Measurements from ENCODE around the gene PTPRM. TPM values are rescaled to one million over a fixed set of nuclear protein-coding genes. Genes with fewer than 3 reads are reported as not detected.

PTPRM gene
- total RNA-seq, 1 experiment from 2014 or later = 42.3 TPM

- peaks cover 23% of the 10 kb centered on the region for H3K36me3 Mint-ChIP-seq (ENCODE audit: insufficient read depth, unreplicated experiment)
- H3K4me3 Mint-ChIP-seq (ENCODE audit: low read depth, unreplicated experiment) = no peak overlapping the region
- H3K27ac Mint-ChIP-seq (ENCODE audit: unreplicated experiment) = no peak overlapping the region
- no TSS peak for BruUV-seq (replicated peaks)
- H3K4me1 Mint-ChIP-seq (ENCODE audit: low read depth, unreplicated experiment) = peaks cover 65% of the 10 kb centered on the region
- no peaks in the 10 kb centered on the region for H3K9me3 Mint-ChIP-seq (ENCODE audit: low read depth, unreplicated experiment)
- no peak for TF ChIP-seq CTCF (IDR thresholded peaks at IDR 0.05; ENCODE audit: unreplicated experiment)
- intact Hi-C loops (cut with micrococcal nuclease; ENCODE audit: unreplicated experiment) = no loop called here
- H3K27me3 Mint-ChIP-seq (ENCODE audit: unreplicated experiment) = no peaks in the 10 kb centered on the region
- CTCF ChIA-PET = no interaction called here
- no peak for DNase-seq
Measured at GRCh38 chr18:7918701-7919100, 351.6 kb downstream of the PTPRM start.

DNA sequence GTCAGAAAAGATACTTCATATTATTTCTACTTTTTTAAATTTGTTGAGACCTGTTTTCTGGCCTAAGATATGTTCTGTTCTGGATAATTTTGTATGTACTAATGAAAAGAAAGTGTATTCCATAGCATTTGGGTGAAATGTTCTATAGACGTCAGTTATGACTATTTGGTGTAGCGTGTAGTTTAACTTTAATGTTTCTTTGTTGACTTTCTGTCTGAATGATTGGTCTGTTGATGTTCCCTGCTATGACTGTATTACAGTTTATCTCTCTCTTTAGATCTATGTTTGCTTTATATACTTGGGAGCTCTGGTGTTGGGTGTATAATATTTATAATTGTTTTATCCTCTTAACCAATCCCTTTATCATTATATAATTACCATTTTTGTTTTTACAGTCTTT lies 352.4 kb downstream of the PTPRM start:
- H3K27me3 Mint-ChIP-seq (ENCODE audit: unreplicated experiment) = no peaks in the 10 kb centered on the region
- no peak for DNase-seq
- H3K4me3 Mint-ChIP-seq (ENCODE audit: low read depth, unreplicated experiment) = no peak overlapping the region
- BruUV-seq (replicated peaks) = no TSS peak
- peaks cover 23% of the 10 kb centered on the region for H3K36me3 Mint-ChIP-seq (ENCODE audit: insufficient read depth, unreplicated experiment)
- H3K9me3 Mint-ChIP-seq (ENCODE audit: low read depth, unreplicated experiment) = no peaks in the 10 kb centered on the region
- intact Hi-C loops (cut with micrococcal nuclease; ENCODE audit: unreplicated experiment) = no loop called here
- CTCF ChIA-PET = no interaction called here
- H3K4me1 Mint-ChIP-seq (ENCODE audit: low read depth, unreplicated experiment) = peaks cover 74% of the 10 kb centered on the region
- TF ChIP-seq CTCF (IDR thresholded peaks at IDR 0.05; ENCODE audit: unreplicated experiment) = no peak
- H3K27ac Mint-ChIP-seq (ENCODE audit: unreplicated experiment) = peak overlapping the region; percentile 97

- CTCF ChIA-PET = interaction anchor here (0.6 kb wide), 1 partner anchor 110 kb away, joined by 4 read pairs; no protein-coding TSS in a partner anchor
Measured at GRCh38 chr18:7921938-7922587, 354.9 kb downstream of the PTPRM start.

DNA sequence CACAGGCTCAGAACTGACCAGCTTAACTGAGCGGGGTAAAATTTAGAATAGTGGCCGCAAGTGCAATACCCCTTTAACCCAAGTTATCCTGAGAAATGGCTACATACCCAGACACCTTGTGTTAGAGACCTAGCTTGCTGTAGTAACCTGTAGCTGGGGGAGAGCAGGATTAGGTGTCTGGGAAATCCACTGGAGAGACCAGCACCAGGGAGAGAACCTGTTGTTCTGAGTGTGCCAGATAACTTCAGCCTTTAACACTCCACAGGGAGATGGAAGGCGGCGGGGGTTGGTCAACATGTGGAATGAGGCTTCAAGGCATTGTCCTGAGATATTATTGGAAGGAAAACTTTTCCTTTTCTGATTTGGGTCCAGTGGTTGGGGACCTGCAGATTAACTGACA lies 356.0 kb downstream of the PTPRM start:
- peaks cover 22% of the 10 kb centered on the region for H3K36me3 Mint-ChIP-seq (ENCODE audit: insufficient read depth, unreplicated experiment)
- H3K4me3 Mint-ChIP-seq (ENCODE audit: low read depth, unreplicated experiment) = peak overlapping the region; percentile 36
- peak overlapping the region; percentile 97 for H3K27ac Mint-ChIP-seq (ENCODE audit: unreplicated experiment)
- intact Hi-C loops (cut with micrococcal nuclease; ENCODE audit: unreplicated experiment) = no loop called here
- peak; percentile 22 for DNase-seq
- BruUV-seq (replicated peaks) = no TSS peak
- CTCF ChIA-PET = interaction anchor here (0.7 kb wide), 1 partner anchor 45 kb away, joined by 4 read pairs; no protein-coding TSS in a partner anchor
- TF ChIP-seq CTCF (IDR thresholded peaks at IDR 0.05; ENCODE audit: unreplicated experiment) = no peak
- H3K27me3 Mint-ChIP-seq (ENCODE audit: unreplicated experiment) = no peaks in the 10 kb centered on the region
- H3K4me1 Mint-ChIP-seq (ENCODE audit: low read depth, unreplicated experiment) = peaks cover 93% of the 10 kb centered on the region
- no peaks in the 10 kb centered on the region for H3K9me3 Mint-ChIP-seq (ENCODE audit: low read depth, unreplicated experiment)

More at GRCh38 chr18:7921938-7922587, 354.9 kb downstream of the PTPRM start:
- no peak for TF ChIP-seq CTCF (IDR thresholded peaks at IDR 0.05; ENCODE audit: unreplicated experiment)
- Mint-ChIP-seq H3K4me3 (ENCODE audit: low read depth, unreplicated experiment) (peak overlapping the region; percentile 36), H3K27me3 (ENCODE audit: unreplicated experiment) (no peaks in the 10 kb centered on the region), H3K36me3 (ENCODE audit: insufficient read depth, unreplicated experiment) (peaks cover 23% of the 10 kb centered on the region), H3K4me1 (ENCODE audit: low read depth, unreplicated experiment) (peaks cover 83% of the 10 kb centered on the region), H3K27ac (ENCODE audit: unreplicated experiment) (peak overlapping the region; percentile 97), H3K9me3 (ENCODE audit: low read depth, unreplicated experiment) (no peaks in the 10 kb centered on the region)
- DNase-seq = peak; percentile 48
- intact Hi-C loops (cut with micrococcal nuclease; ENCODE audit: unreplicated experiment) = loop anchor here (1.0 kb wide), 2 partner anchors 50 to 132 kb away; no protein-coding TSS in a partner anchor
- BruUV-seq (replicated peaks) = TSS peak; percentile 79

All from Calu3 (cell line).